Transverse colon (tissue), 4 donors: ENCODE measurements around the gene LRRC17.

Experiments used
- CTCF ChIP-seq, 5 experiments: fragments of 200-600 bp in 3 of 5; fragments of 450-650 bp in 2 of 5; sonication (generic) in 3 of 5; IDR thresholded peaks; 1 replicate in 2 of 5; 2 replicates in 3 of 5; pipeline ENCODE4 v1.5.1; 2016 to 2017; ENCODE audit warnings: antibody characterized with exemption in 5 of 5, inconsistent platforms in 3 of 5, mild to moderate bottlenecking in 2 of 5, moderate library complexity in 1 of 5
- EP300 ChIP-seq: sonication (generic); formaldehyde crosslinking; IDR thresholded peaks from one replicate; pipeline ENCODE4 v1.6.1; 2017; ENCODE audit warnings: antibody characterized with exemption, low read depth
- POLR2A ChIP-seq: fragments of 450-650 bp; IDR thresholded peaks from one replicate; pipeline ENCODE4 v1.6.1; 2016; ENCODE audit warnings: antibody characterized with exemption, mild to moderate bottlenecking, moderate library complexity
- POLR2AphosphoS5 ChIP-seq, 3 donors: sonication (generic); formaldehyde crosslinking; IDR thresholded peaks; one replicate each; pipeline ENCODE4 v1.6.1; 2016; ENCODE audit warnings: antibody characterized with exemption in 3 of 3

DNA sequence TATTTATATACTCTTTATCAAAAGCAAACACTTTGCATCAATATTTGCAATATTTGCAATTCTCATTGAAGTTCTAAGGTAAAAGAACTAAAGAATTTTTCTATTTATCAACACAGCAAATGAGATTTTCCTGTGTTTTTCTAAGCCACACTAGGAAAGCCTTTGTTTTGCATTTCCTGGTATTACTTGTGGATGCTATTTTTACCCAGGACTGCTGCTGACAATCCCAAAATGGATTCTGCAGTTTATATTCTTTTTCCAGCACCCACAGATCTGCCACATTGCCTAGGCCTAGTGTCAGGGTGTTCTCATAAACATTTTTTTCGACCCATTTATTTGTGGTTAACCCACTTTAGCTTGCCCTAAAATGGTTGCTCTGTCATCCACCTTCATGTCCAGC is 25.9 kb downstream of the LRRC17 start:
- no peak for TF ChIP-seq POLR2A
- no peak for TF ChIP-seq CTCF (IDR thresholded peaks at IDR 0.05)
- no peak for TF ChIP-seq POLR2AphosphoS5 (IDR thresholded peaks at IDR 0.05)
- TF ChIP-seq EP300 = no peak
